ENCODE measurements around the gene TMEM169.

DNA sequence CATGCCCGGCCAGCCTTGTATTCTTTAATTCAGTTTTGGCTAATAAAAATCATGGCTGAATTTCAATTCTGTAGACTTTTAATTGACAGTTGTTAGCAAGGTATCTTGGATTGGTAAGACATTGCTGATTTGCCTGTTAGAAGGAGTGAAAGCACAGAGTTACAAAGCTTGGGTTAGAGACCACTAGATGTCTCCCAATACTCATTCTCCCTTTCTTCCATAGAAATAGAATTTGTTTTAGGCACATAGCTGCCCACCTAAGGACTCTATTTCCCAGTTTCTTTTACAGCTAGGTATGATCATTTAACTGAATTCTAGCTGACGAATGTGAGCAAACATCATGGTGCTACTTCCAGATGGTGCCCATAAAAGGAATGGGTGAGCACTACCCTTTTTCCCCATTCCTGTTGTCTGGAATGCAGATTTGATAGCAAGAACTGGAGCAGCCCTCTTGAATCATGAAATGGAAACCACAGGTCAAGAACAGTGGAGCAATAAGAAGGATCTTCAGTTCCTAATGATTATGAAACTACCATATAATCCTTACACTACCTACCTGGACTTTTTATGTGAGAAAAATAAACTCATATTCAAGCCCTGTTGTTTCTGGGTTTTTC lies 17.6 kb upstream of the TMEM169 start:
- TF ChIP-seq, protein P1, sequence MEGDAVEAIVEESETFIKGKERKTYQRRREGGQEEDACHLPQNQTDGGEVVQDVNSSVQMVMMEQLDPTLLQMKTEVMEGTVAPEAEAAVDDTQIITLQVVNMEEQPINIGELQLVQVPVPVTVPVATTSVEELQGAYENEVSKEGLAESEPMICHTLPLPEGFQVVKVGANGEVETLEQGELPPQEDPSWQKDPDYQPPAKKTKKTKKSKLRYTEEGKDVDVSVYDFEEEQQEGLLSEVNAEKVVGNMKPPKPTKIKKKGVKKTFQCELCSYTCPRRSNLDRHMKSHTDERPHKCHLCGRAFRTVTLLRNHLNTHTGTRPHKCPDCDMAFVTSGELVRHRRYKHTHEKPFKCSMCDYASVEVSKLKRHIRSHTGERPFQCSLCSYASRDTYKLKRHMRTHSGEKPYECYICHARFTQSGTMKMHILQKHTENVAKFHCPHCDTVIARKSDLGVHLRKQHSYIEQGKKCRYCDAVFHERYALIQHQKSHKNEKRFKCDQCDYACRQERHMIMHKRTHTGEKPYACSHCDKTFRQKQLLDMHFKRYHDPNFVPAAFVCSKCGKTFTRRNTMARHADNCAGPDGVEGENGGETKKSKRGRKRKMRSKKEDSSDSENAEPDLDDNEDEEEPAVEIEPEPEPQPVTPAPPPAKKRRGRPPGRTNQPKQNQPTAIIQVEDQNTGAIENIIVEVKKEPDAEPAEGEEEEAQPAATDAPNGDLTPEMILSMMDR (IDR thresholded peaks at IDR 0.05; ENCODE audit: insufficient read depth, low read depth, low read length), result no peak
- TF ChIP-seq EZH2 (IDR thresholded peaks at IDR 0.05; ENCODE audit: insufficient read depth, low read length), result no peak
